Astrocyte (in vitro differentiated cells and primary cell): ENCODE measurements around the gene IQCN. TPM values are rescaled to one million over a fixed set of nuclear protein-coding genes. Genes with fewer than 3 reads are reported as not detected.

ENCODE experiments used
- DNase-seq: peaks from one replicate; pipeline ENCODE4 v3.0.0-alpha.2; 2010; ENCODE audit warnings: low read depth
- FAIRE-seq: peaks from 2 replicates; lab custom pipeline; 2011; peaks lifted over from hg19 to GRCh38; lab: Jason Lieb, UNC
- H2AFZ ChIP-seq: 2 replicates; pipeline ENCODE4 v1.6.0; 2012; ENCODE audit warnings: low read depth, low read length, inconsistent platforms
- H3K27ac ChIP-seq: 2 replicates; pipeline ENCODE4 v1.5.1; 2011; ENCODE audit warnings: low read depth, low read length, inconsistent platforms
- H3K27me3 ChIP-seq: 2 replicates; pipeline ENCODE4 v1.6.0; 2011; ENCODE audit warnings: low read length, inconsistent platforms; ENCODE audit not compliant: insufficient read depth
- H3K36me3 ChIP-seq: 2 replicates; pipeline ENCODE4 v1.5.1; 2011; ENCODE audit warnings: low read length, inconsistent platforms; ENCODE audit not compliant: insufficient read depth
- H3K4me1 ChIP-seq: 2 replicates; pipeline ENCODE4 v1.5.1; 2011; ENCODE audit warnings: low read length, inconsistent platforms; ENCODE audit not compliant: insufficient read depth
- H3K4me2 ChIP-seq: 2 replicates; pipeline ENCODE4 v1.6.0; 2012; ENCODE audit warnings: low read length, inconsistent platforms
- H3K4me3 ChIP-seq: 2 replicates; pipeline ENCODE4 v1.5.1; 2011; ENCODE audit warnings: low read depth, mild to moderate bottlenecking, low read length, inconsistent platforms; ENCODE audit not compliant: insufficient read depth
- H3K79me2 ChIP-seq: 2 replicates; pipeline ENCODE4 v1.6.0; 2012; ENCODE audit warnings: mild to moderate bottlenecking, low read length, inconsistent platforms; ENCODE audit not compliant: insufficient read depth
- H3K9ac ChIP-seq: 2 replicates; pipeline ENCODE4 v1.6.0; 2012; ENCODE audit warnings: mild to moderate bottlenecking, low read length, inconsistent platforms
- H3K9me3 ChIP-seq: 2 replicates; pipeline ENCODE4 v1.5.1; 2012; ENCODE audit warnings: low read depth, mild to moderate bottlenecking, low read length, inconsistent platforms; ENCODE audit not compliant: insufficient read depth
- H4K20me1 ChIP-seq: 2 replicates; pipeline ENCODE4 v1.6.0; 2012; ENCODE audit warnings: low read length, inconsistent platforms; ENCODE audit not compliant: insufficient read depth
- H3K27ac Mint-ChIP-seq: one replicate; pipeline ENCODE4 v1.8.0; 2021; ENCODE audit warnings: mild to moderate bottlenecking, mixed read lengths; ENCODE audit not compliant: unreplicated experiment
- H3K27me3 Mint-ChIP-seq: one replicate; pipeline ENCODE4 v1.8.0; 2021; ENCODE audit warnings: low read depth, mixed read lengths; ENCODE audit not compliant: unreplicated experiment
- H3K36me3 Mint-ChIP-seq: one replicate; pipeline ENCODE4 v1.8.0; 2021; ENCODE audit warnings: low read depth, mixed read lengths; ENCODE audit not compliant: unreplicated experiment
- H3K4me1 Mint-ChIP-seq: one replicate; pipeline ENCODE4 v1.8.0; 2021; ENCODE audit warnings: low read depth, mixed read lengths; ENCODE audit not compliant: unreplicated experiment
- H3K4me3 Mint-ChIP-seq: one replicate; pipeline ENCODE4 v1.8.0; 2021; ENCODE audit warnings: mild to moderate bottlenecking, moderate library complexity, mixed read lengths; ENCODE audit not compliant: unreplicated experiment
- H3K9me3 Mint-ChIP-seq: one replicate; pipeline ENCODE4 v1.8.0; 2021; ENCODE audit warnings: mild to moderate bottlenecking, mixed read lengths; ENCODE audit not compliant: unreplicated experiment
- CTCF ChIP-seq: IDR thresholded peaks from 2 replicates; pipeline ENCODE4 v1.5.1; 2011; ENCODE audit warnings: low read depth, mild to moderate bottlenecking, inconsistent platforms, low read length, moderate library complexity; ENCODE audit not compliant: insufficient read depth
- EZH2 ChIP-seq: IDR thresholded peaks from 2 replicates; pipeline ENCODE4 v1.6.1; 2012; ENCODE audit warnings: mild to moderate bottlenecking, low read length, inconsistent platforms; ENCODE audit not compliant: insufficient read depth
- total RNA-seq: library from RNA; stranded (reverse); gene quantifications from 2 replicates; pipeline ENCODE4 v1.2.1, GENCODE V29; 2021

Gene IQCN
- total RNA-seq, 1 donor from 2014 or later = 1.7 TPM

- no peaks in the 10 kb centered on the region for H3K9me3 ChIP-seq
- peaks cover 4% of the 10 kb centered on the region for H3K4me1 ChIP-seq
- H2AFZ ChIP-seq = no peak overlapping the region
- H3K27me3 ChIP-seq = no peaks in the 10 kb centered on the region
- Mint-ChIP-seq H3K27ac (no peak overlapping the region), H3K9me3 (peaks cover 7% of the 10 kb centered on the region), H3K36me3 (peaks cover 26% of the 10 kb centered on the region), H3K4me3 (no peak overlapping the region), H3K27me3 (no peaks in the 10 kb centered on the region), H3K4me1 (no peaks in the 10 kb centered on the region)
- H3K27ac ChIP-seq = no peak overlapping the region
- no peaks in the 10 kb centered on the region for H3K36me3 ChIP-seq
- H3K4me3 ChIP-seq = no peak overlapping the region
- TF ChIP-seq CTCF (no peak), EZH2 (no peak)
- DNase-seq (no peak), FAIRE-seq (no peak)
- peaks cover 15% of the 10 kb centered on the region for H4K20me1 ChIP-seq
- H3K4me2 ChIP-seq = no peak overlapping the region
- H3K9ac ChIP-seq = no peak overlapping the region
- H3K79me2 ChIP-seq = no peaks in the 10 kb centered on the region
These were observed 9.2 kb downstream of the IQCN start for GRCh38 chr19:18264971-18265540.

GRCh38 chr19:18264137-18264854, 10.0 kb downstream of the IQCN start:
- H3K4me1 Mint-ChIP-seq = no peaks in the 10 kb centered on the region
- Histone ChIP-seq H3K4me1 (peaks cover 4% of the 10 kb centered on the region), H3K4me3 (no peak overlapping the region), H3K4me2 (no peak overlapping the region), H3K36me3 (no peaks in the 10 kb centered on the region), H3K27ac (no peak overlapping the region), H3K27me3 (no peaks in the 10 kb centered on the region), H3K9ac (no peak overlapping the region), H3K9me3 (no peaks in the 10 kb centered on the region), H2AFZ (no peak overlapping the region), H4K20me1 (peaks cover 14% of the 10 kb centered on the region), H3K79me2 (no peaks in the 10 kb centered on the region)
- DNase-seq = no peak
- no peak for FAIRE-seq
- H3K27ac Mint-ChIP-seq = no peak overlapping the region
- H3K9me3 Mint-ChIP-seq = peaks cover 7% of the 10 kb centered on the region
- H3K4me3 Mint-ChIP-seq = no peak overlapping the region
- TF ChIP-seq EZH2 (no peak), CTCF (no peak)
- H3K27me3 Mint-ChIP-seq = no peaks in the 10 kb centered on the region
- peaks cover 26% of the 10 kb centered on the region for H3K36me3 Mint-ChIP-seq
